H1 (cell line): ENCODE results near the gene F2. TPM values are rescaled to one million over a fixed set of nuclear protein-coding genes. Genes with fewer than 3 reads are reported as not detected.

Experiments
- CTCF ChIA-PET: fragments of 300-600 bp; sonication (Branson Sonifier 250); formaldehyde crosslinking; loops from one replicate; lab custom pipeline; 2021; ENCODE audit not compliant: partially characterized antibody; lab: Charles Lee
- POLR2A ChIA-PET: fragments of 300-600 bp; sonication (Branson Sonifier 250); formaldehyde crosslinking; loops from one replicate; lab custom pipeline; 2021; ENCODE audit warnings: inconsistent platforms; ENCODE audit not compliant: partially characterized antibody; lab: Charles Lee
- DNase-seq, 2 experiments: peaks; one replicate each; pipeline versions ENCODE4 v3.0.0 to v3.0.0-alpha.2; 2010 to 2022; ENCODE audit warnings: low spot score in 2 of 2, low read depth in 1 of 2, mixed read lengths in 1 of 2
- FAIRE-seq: peaks from 2 replicates; lab custom pipeline; 2011; peaks lifted over from hg19 to GRCh38; lab: Jason Lieb, UNC
- H2AFZ ChIP-seq: 2 replicates; pipeline ENCODE4 v1.8.1; 2012; ENCODE audit warnings: low read length, inconsistent platforms
- H2AK5ac ChIP-seq: 2 replicates; pipeline ENCODE4 v1.6.1; 2013; ENCODE audit warnings: low read depth, low read length
- H2BK120ac ChIP-seq: replicated peaks from 2 replicates; pipeline ENCODE3; 2013; ENCODE audit warnings: low read depth, low read length, inconsistent platforms
- H2BK12ac ChIP-seq: 2 replicates; pipeline ENCODE4 v1.6.1; 2013; ENCODE audit warnings: low read depth, low read length
- H2BK15ac ChIP-seq: 2 replicates; pipeline ENCODE4 v1.6.1; 2013; ENCODE audit warnings: low read length
- H2BK20ac ChIP-seq: 2 replicates; pipeline ENCODE4 v1.6.1; 2013; ENCODE audit warnings: low read length
- H2BK5ac ChIP-seq: 2 replicates; pipeline ENCODE4 v1.6.1; 2013; ENCODE audit warnings: low read depth, low read length
- H3K14ac ChIP-seq: 2 replicates; pipeline ENCODE4 v1.6.1; 2013; ENCODE audit warnings: inconsistent platforms; ENCODE audit not compliant: insufficient read length
- H3K18ac ChIP-seq: 2 replicates; pipeline ENCODE4 v1.6.1; 2013; ENCODE audit warnings: low read length; ENCODE audit errors: extremely low read depth
- H3K23ac ChIP-seq: 2 replicates; pipeline ENCODE4 v1.6.1; 2013; ENCODE audit warnings: inconsistent platforms; ENCODE audit not compliant: insufficient read length
- H3K23me2 ChIP-seq: 2 replicates; pipeline ENCODE4 v1.6.1; 2013; ENCODE audit warnings: low read depth, low read length
- H3K27ac ChIP-seq: 2 replicates; pipeline ENCODE4 v1.6.1; 2011; ENCODE audit warnings: low read depth, low read length, inconsistent platforms
- H3K27me3 ChIP-seq, 4 experiments: replicated peaks in 1 of 4; 1 replicate in 1 of 4; 2 replicates in 3 of 4; pipeline versions ENCODE4 v1.6.1 to v1.8.1; 2011 to 2013; ENCODE audit warnings: low read length in 3 of 4, mild to moderate bottlenecking in 3 of 4, inconsistent platforms in 2 of 4, mixed read lengths in 2 of 4, moderate library complexity in 1 of 4; ENCODE audit not compliant: control insufficient read depth in 3 of 4, insufficient read depth in 3 of 4; ENCODE audit errors: extremely low read depth in 1 of 4
- H3K36me3 ChIP-seq, 4 experiments: 2 replicates each; pipeline versions ENCODE4 v1.6.1 to v1.8.1; 2011 to 2013; ENCODE audit warnings: mild to moderate bottlenecking in 4 of 4, low read length in 3 of 4, moderate library complexity in 2 of 4, control low read depth in 1 of 4, inconsistent platforms in 1 of 4; ENCODE audit not compliant: insufficient read depth in 4 of 4, control insufficient read depth in 2 of 4
- H3K4ac ChIP-seq: replicated peaks from 2 replicates; pipeline ENCODE3; 2013; ENCODE audit warnings: low read length, low read depth, mixed read lengths, inconsistent platforms; ENCODE audit not compliant: insufficient read length
- H3K4me1 ChIP-seq, 4 experiments: replicated peaks in 1 of 4; 1 replicate in 1 of 4; 2 replicates in 3 of 4; pipeline versions ENCODE4 v1.6.1 to v1.8.1; 2011 to 2013; ENCODE audit warnings: low read length in 3 of 4, inconsistent platforms in 2 of 4, mixed read lengths in 1 of 4; ENCODE audit not compliant: insufficient read depth in 4 of 4, control insufficient read depth in 3 of 4
- H3K4me2 ChIP-seq, 2 experiments: 2 replicates each; pipeline versions ENCODE4 v1.6.1 to v1.8.1; 2011 to 2013; ENCODE audit warnings: low read depth in 2 of 2, low read length in 2 of 2, control low read depth in 1 of 2, inconsistent platforms in 1 of 2, mild to moderate bottlenecking in 1 of 2; ENCODE audit not compliant: insufficient read depth in 1 of 2
- H3K4me3 ChIP-seq, 4 experiments: fragments of 200-600, 300-600 bp in 1 of 4; sonication (generic), shearing (Covaris generic), sonication (Bioruptor Twin) in 1 of 4; 2 replicates each; pipeline versions ENCODE4 v1.5.1 to v1.8.1; 2011 to 2016; ENCODE audit warnings: low read length in 4 of 4, low read depth in 3 of 4, control low read depth in 2 of 4, inconsistent platforms in 2 of 4, mild to moderate bottlenecking in 2 of 4, mixed read lengths in 1 of 4, moderate library complexity in 1 of 4; ENCODE audit not compliant: insufficient read depth in 2 of 4; ENCODE audit errors: extremely low read depth in 1 of 4
- H3K56ac ChIP-seq: replicated peaks from 2 replicates; pipeline ENCODE3; 2013; ENCODE audit warnings: low read depth, mild to moderate bottlenecking, mixed read lengths, low read length, inconsistent platforms; ENCODE audit not compliant: insufficient read length
- H3K79me1 ChIP-seq: 2 replicates; pipeline ENCODE4 v1.6.1; 2013; ENCODE audit warnings: low read depth, low read length, control low read depth
- H3K79me2 ChIP-seq, 2 experiments: 2 replicates each; pipeline versions ENCODE4 v1.6.1 to v1.8.1; 2012 to 2013; ENCODE audit warnings: low read length in 2 of 2, mild to moderate bottlenecking in 2 of 2, inconsistent platforms in 1 of 2; ENCODE audit not compliant: insufficient read depth in 2 of 2, control insufficient read depth in 1 of 2
- H3K9ac ChIP-seq, 4 experiments: replicated peaks in 1 of 4; 1 replicate in 1 of 4; 2 replicates in 3 of 4; pipeline versions ENCODE4 v1.6.1 to v1.8.1; 2011 to 2013; ENCODE audit warnings: low read depth in 3 of 4, low read length in 3 of 4, control low read depth in 2 of 4, mild to moderate bottlenecking in 2 of 4, moderate library complexity in 2 of 4, inconsistent platforms in 1 of 4; ENCODE audit errors: extremely low read depth in 1 of 4
- H3K9me3 ChIP-seq, 2 experiments: 2 replicates each; pipeline versions ENCODE4 v1.6.1 to v1.8.1; 2012 to 2013; ENCODE audit warnings: mild to moderate bottlenecking in 2 of 2, moderate library complexity in 2 of 2, control low read depth in 1 of 2, inconsistent platforms in 1 of 2, low read depth in 1 of 2, low read length in 1 of 2, mixed read lengths in 1 of 2; ENCODE audit not compliant: insufficient read depth in 2 of 2
- H4K20me1 ChIP-seq, 2 experiments: replicated peaks in 1 of 2; 2 replicates each; pipeline versions ENCODE3 to v1.8.1; 2011 to 2013; ENCODE audit warnings: inconsistent platforms in 2 of 2, low read length in 2 of 2, mild to moderate bottlenecking in 1 of 2; ENCODE audit not compliant: insufficient read depth in 2 of 2, control insufficient read depth in 1 of 2
- H4K5ac ChIP-seq: 2 replicates; pipeline ENCODE4 v1.6.1; 2013; ENCODE audit warnings: low read length, low read depth, mixed read lengths, inconsistent platforms; ENCODE audit not compliant: insufficient read length
- H4K8ac ChIP-seq: 2 replicates; pipeline ENCODE4 v1.8.0; 2013; ENCODE audit warnings: mild to moderate bottlenecking, moderate library complexity, low read length, inconsistent platforms; ENCODE audit not compliant: insufficient read depth; ENCODE audit errors: extremely low read depth
- H4K91ac ChIP-seq: replicated peaks from 2 replicates; pipeline ENCODE3; 2013; ENCODE audit warnings: low read length, mixed read lengths, inconsistent platforms; ENCODE audit not compliant: insufficient read length
- YY1 ChIP-seq: IDR thresholded peaks from 2 replicates; pipeline ENCODE4 v1.6.1; 2011; ENCODE audit warnings: low read depth, mild to moderate bottlenecking, low read length
- WGBS, 2 experiments: shearing (Covaris generic) in 1 of 2; methylation state at CpG; one replicate each; pipeline versions ENCODE4 v1.1.6 to v1.1.7; 2013 to 2015; ENCODE audit warnings: low lambda C conversion rate in 2 of 2, mixed read lengths in 2 of 2, inconsistent platforms in 1 of 2, low coverage in 1 of 2, missing lambda C conversion rate in 1 of 2; ENCODE audit not compliant: insufficient replicate concordance in 2 of 2, insufficient coverage in 1 of 2, insufficient read length in 1 of 2; ENCODE audit errors: extremely low coverage in 1 of 2, missing lambda C conversion rate in 1 of 2; 5-methylcytosine and 5-hydroxymethylcytosine counted together
- polyA plus RNA-seq, 7 experiments: library from polyadenylated mRNA; depleted of rRNA in 3 of 7; stranded (reverse) in 5 of 7; unstranded in 2 of 7; fragments of >200 nt in 5 of 7; fragments of 200-250 nt in 2 of 7; gene quantifications; 1 replicate in 5 of 7; 2 replicates in 1 of 7; 4 replicates in 1 of 7; pipeline versions ENCODE4 v1.2.1 to v1.2.3, GENCODE V29; 2011 to 2013; ENCODE audit warnings: missing spikeins in 2 of 7, mixed read lengths in 2 of 7
- total RNA-seq: library from RNA; stranded (reverse); fragmentation: NEBNext Ultra II Directional; extraction: Animal tissue kit (Norgen Biotek cat#: 25700); gene quantifications from 2 replicates; pipeline ENCODE4 v1.2.1, GENCODE V29; 2021

Gene F2
- total and polyA plus RNA-seq, 2 of the 8 experiments (the other 6 are each of a cell fraction or from before 2014, with no cell fraction given), result 0.11 TPM; not detected in 1

DNA sequence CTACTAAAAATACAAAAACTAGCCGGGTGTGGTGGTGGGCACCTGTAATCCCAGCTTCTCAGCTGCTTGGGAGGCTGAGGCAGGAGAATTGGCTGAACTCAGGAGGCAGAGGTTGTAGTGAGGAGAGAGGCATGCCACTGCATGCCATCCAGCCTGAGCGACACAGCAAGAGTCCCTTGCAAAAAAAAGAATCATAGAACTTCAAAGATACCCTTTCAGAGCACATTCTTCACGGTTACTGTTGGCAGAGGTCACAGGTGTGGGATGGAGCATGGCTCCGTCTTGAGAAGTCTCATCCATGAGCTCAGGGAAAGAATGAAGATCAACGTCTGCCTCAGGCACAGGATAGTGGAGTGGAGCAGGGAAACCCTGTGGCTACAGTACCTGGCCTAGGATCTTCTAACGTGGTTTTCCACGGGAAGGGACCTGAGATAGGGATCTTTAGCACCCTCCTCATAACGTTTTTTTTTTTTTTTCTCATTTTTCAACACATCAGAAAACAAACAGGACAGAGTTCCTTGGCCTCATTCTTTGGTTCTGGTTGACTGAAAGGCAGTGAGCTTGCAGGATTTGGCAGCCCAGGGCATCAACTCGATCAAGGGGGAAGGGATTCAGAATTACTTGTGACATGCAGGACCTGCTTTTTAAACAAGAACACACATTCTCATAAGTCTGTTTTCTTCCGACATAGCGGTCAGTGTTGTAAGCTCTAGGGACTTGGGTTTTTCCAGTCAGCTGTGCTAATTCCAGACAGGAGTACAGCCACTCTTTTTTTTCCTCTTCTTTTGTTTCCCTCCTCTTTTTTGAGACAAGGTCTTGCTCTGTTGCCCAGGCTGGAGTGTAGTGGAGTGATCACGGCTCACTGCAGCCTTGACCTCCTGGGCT is 22.8 kb downstream of the F2 start:
- no peaks in the 10 kb centered on the region for H3K79me2 ChIP-seq
- no peaks in the 10 kb centered on the region for H3K9me3 ChIP-seq
- FAIRE-seq, result no peak
- no peaks in the 10 kb centered on the region for H3K23me2 ChIP-seq
- H3K27ac ChIP-seq, result no peak overlapping the region
- H2BK12ac ChIP-seq, result no peak overlapping the region
- H4K5ac ChIP-seq, result no peak overlapping the region
- H3K56ac ChIP-seq, result no peak overlapping the region
- H3K4me2 ChIP-seq, result no peak overlapping the region
- H4K91ac ChIP-seq, result no peak overlapping the region
- H2BK15ac ChIP-seq, result no peak overlapping the region
- H2BK20ac ChIP-seq, result no peak overlapping the region
- ChIA-PET POLR2A (interaction anchor here (0.9 kb wide), 1 partner anchor 9 kb away, joined by 3 read pairs; no protein-coding TSS in a partner anchor), CTCF (no interaction called here)
- no peak overlapping the region for H2BK120ac ChIP-seq
- peaks cover 0 to 3% (median 0%) of the 10 kb centered on the region in 4 experiments; a peak in 1 of 7 replicates for H3K4me1 ChIP-seq
- no peak overlapping the region for H2BK5ac ChIP-seq
- WGBS, 2 experiments, result 83% methylated on average over 12 of the region's 12 CpGs; no CpG with 5 or more reads in 1 of the 2 experiments
- no peak overlapping the region for H3K4me3 ChIP-seq
- H3K4ac ChIP-seq, result no peak overlapping the region
- H2AFZ ChIP-seq, result no peak overlapping the region
- H4K20me1 ChIP-seq, result no peaks in the 10 kb centered on the region
- H3K27me3 ChIP-seq, result no peaks in the 10 kb centered on the region
- H4K8ac ChIP-seq, result no peak overlapping the region
- no peak overlapping the region for H2AK5ac ChIP-seq
- DNase-seq, result no peak
- H3K36me3 ChIP-seq, result peaks cover 17 to 55% (median 50%) of the 10 kb centered on the region in 4 experiments
- H3K9ac ChIP-seq, result no peak overlapping the region
- H3K14ac ChIP-seq, result no peak overlapping the region
- no peak overlapping the region for H3K18ac ChIP-seq
- H3K23ac ChIP-seq, result no peak overlapping the region
- H3K79me1 ChIP-seq, result no peaks in the 10 kb centered on the region
- no peak for TF ChIP-seq YY1
